ENCODE results near the gene USP32. TPM values are rescaled to one million over a fixed set of nuclear protein-coding genes. Genes with fewer than 3 reads are reported as not detected.

The USP32 gene
- total RNA-seq, 1 donor from 2014 or later = 39.1 TPM

DNA sequence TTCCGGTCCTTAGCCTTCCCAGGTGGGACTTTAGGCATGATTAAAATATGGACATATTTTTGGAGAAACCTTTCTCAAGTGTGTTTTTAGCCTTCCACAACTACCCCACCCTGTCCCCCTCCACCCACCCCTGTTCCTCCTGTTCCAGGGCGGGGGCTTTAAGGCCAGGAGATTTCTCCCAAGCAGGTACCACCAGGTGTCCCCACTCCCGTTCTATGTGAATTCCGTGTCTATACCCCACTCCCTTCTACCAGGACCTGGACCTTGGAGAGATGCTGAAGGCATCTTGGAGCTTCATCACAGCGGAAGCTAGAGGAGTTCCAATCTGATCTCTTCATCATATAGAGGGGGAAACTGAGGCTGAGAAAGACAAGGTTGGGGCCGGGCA, 232.5 kb downstream of the USP32 start:
- no peak overlapping the region for H3K27ac Mint-ChIP-seq
- H3K9me3 Mint-ChIP-seq = no peaks in the 10 kb centered on the region
- peaks cover 4% of the 10 kb centered on the region for H3K4me1 Mint-ChIP-seq (ENCODE audit: unreplicated experiment)
- TF ChIP-seq, protein P1, sequence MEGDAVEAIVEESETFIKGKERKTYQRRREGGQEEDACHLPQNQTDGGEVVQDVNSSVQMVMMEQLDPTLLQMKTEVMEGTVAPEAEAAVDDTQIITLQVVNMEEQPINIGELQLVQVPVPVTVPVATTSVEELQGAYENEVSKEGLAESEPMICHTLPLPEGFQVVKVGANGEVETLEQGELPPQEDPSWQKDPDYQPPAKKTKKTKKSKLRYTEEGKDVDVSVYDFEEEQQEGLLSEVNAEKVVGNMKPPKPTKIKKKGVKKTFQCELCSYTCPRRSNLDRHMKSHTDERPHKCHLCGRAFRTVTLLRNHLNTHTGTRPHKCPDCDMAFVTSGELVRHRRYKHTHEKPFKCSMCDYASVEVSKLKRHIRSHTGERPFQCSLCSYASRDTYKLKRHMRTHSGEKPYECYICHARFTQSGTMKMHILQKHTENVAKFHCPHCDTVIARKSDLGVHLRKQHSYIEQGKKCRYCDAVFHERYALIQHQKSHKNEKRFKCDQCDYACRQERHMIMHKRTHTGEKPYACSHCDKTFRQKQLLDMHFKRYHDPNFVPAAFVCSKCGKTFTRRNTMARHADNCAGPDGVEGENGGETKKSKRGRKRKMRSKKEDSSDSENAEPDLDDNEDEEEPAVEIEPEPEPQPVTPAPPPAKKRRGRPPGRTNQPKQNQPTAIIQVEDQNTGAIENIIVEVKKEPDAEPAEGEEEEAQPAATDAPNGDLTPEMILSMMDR (conservative IDR thresholded peaks at IDR 0.05) = no peak
- no peak for DNase-seq (ENCODE audit: extremely low spot score, unreplicated experiment)
- H3K4me3 Mint-ChIP-seq = no peak overlapping the region
- H3K27me3 Mint-ChIP-seq = peaks cover 46% of the 10 kb centered on the region
- H3K36me3 Mint-ChIP-seq = no peaks in the 10 kb centered on the region

GRCh38 chr17:60158751-60159478, 233.0 kb downstream of the USP32 start:
- Mint-ChIP-seq H3K36me3 (no peaks in the 10 kb centered on the region), H3K4me1 (ENCODE audit: unreplicated experiment) (peaks cover 4% of the 10 kb centered on the region), H3K4me3 (no peak overlapping the region), H3K27me3 (peaks cover 49% of the 10 kb centered on the region), H3K9me3 (no peaks in the 10 kb centered on the region), H3K27ac (no peak overlapping the region)
- TF ChIP-seq, protein P1 (conservative IDR thresholded peaks at IDR 0.05) = no peak
- no peak for DNase-seq (ENCODE audit: extremely low spot score, unreplicated experiment)

DNA sequence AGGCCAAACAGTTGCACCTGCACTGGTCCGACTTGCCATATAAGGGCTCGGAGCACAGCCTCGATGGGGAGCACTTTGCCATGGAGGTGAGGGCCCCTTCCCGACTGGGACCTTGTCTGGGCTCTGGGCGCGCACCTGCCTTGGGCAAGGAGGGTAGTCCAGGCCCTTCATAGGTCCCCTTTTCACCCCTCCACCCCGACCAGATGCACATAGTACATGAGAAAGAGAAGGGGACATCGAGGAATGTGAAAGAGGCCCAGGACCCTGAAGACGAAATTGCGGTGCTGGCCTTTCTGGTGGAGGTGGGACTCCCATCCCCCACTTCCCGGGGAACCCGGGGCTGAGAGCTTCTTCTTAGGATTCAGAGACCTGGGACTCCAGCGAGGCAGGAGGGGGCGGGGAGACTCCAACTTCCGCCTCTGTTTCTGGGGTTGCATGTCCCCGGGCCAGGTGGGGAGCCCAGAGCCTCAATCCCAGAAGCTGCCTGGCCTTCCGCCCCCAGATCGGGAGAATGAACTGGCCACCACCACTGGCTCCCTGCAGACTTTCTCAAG, 234.4 kb downstream of the USP32 start:
- peaks cover 4% of the 10 kb centered on the region for H3K4me1 Mint-ChIP-seq (ENCODE audit: unreplicated experiment)
- H3K27me3 Mint-ChIP-seq = peaks cover 60% of the 10 kb centered on the region
- no peak for DNase-seq (ENCODE audit: extremely low spot score, unreplicated experiment)
- no peaks in the 10 kb centered on the region for H3K9me3 Mint-ChIP-seq
- no peak overlapping the region for H3K4me3 Mint-ChIP-seq
- H3K27ac Mint-ChIP-seq = no peak overlapping the region
- no peaks in the 10 kb centered on the region for H3K36me3 Mint-ChIP-seq
- TF ChIP-seq, protein P1 (conservative IDR thresholded peaks at IDR 0.05) = no peak

DNA sequence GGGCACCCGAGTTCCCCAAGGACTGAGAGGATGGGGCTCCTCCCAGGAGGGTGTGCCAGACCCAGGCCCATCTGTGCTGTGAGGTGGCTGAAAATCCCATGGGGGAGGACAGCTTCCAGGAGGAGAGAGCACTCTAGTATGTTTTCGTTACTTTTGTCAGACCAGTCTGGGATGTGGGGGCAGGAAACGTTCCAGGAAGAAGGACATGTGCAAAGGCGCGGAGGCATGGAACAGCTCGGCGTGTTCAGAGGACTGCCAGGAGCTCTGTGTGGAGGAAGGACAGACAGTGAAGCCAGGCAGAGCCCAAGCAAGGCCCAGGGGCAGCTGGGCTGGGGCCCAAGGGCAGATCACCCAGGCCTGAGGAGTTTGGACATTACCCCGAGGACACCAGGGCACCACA, 235.2 kb downstream of the USP32 start:
- TF ChIP-seq, protein P1 (conservative IDR thresholded peaks at IDR 0.05) = no peak
- Mint-ChIP-seq H3K9me3 (no peaks in the 10 kb centered on the region), H3K36me3 (no peaks in the 10 kb centered on the region), H3K27me3 (peaks cover 68% of the 10 kb centered on the region), H3K4me3 (no peak overlapping the region), H3K4me1 (ENCODE audit: unreplicated experiment) (peaks cover 4% of the 10 kb centered on the region), H3K27ac (no peak overlapping the region)
- DNase-seq (ENCODE audit: extremely low spot score, unreplicated experiment) = no peak

GRCh38 chr17:60155815-60156214, 236.1 kb downstream of the USP32 start:
- H3K4me3 Mint-ChIP-seq = no peak overlapping the region
- H3K27me3 Mint-ChIP-seq = peaks cover 75% of the 10 kb centered on the region
- H3K9me3 Mint-ChIP-seq = no peaks in the 10 kb centered on the region
- DNase-seq (ENCODE audit: extremely low spot score, unreplicated experiment) = no peak
- H3K27ac Mint-ChIP-seq = peak overlapping the region; percentile 3
- H3K4me1 Mint-ChIP-seq (ENCODE audit: unreplicated experiment) = peaks cover under 1% of the 10 kb centered on the region
- TF ChIP-seq, protein P1 (conservative IDR thresholded peaks at IDR 0.05) = no peak
- no peaks in the 10 kb centered on the region for H3K36me3 Mint-ChIP-seq
